Measurements from ENCODE around the gene LDLRAD3.

LDLRAD3 gene

GRCh38 chr11:35995681-35996271 is 51.9 kb downstream of the LDLRAD3 start:
- TF ChIP-seq CTCF (IDR thresholded peaks at IDR 0.05; ENCODE audit: low read length, missing control alignments), result no peak
- no peak overlapping the region for H3K4me3 ChIP-seq (replicated peaks; ENCODE audit: low read depth, low read length)
- DNase-seq (ENCODE audit: low read depth), result no peak

- DNase-seq (ENCODE audit: low read depth), result no peak
- TF ChIP-seq CTCF (IDR thresholded peaks at IDR 0.05; ENCODE audit: low read length, missing control alignments), result no peak
- no peak overlapping the region for H3K4me3 ChIP-seq (replicated peaks; ENCODE audit: low read depth, low read length)
These were observed 54.1 kb downstream of the LDLRAD3 start for GRCh38 chr11:35997902-35998520.

GRCh38 chr11:35998634-35999033 is 54.8 kb downstream of the LDLRAD3 start:
- no peak overlapping the region for H3K4me3 ChIP-seq (replicated peaks; ENCODE audit: low read depth, low read length)
- no peak for DNase-seq (ENCODE audit: low read depth)
- no peak for TF ChIP-seq CTCF (IDR thresholded peaks at IDR 0.05; ENCODE audit: low read length, missing control alignments)

GRCh38 chr11:36000616-36001190 is 56.8 kb downstream of the LDLRAD3 start:
- DNase-seq (ENCODE audit: low read depth), result no peak
- no peak overlapping the region for H3K4me3 ChIP-seq (replicated peaks; ENCODE audit: low read depth, low read length)

GRCh38 chr11:36002196-36002595 is 58.3 kb downstream of the LDLRAD3 start:
- peak; percentile 32 for DNase-seq (ENCODE audit: low read depth)
- no peak overlapping the region for H3K4me3 ChIP-seq (replicated peaks; ENCODE audit: low read depth, low read length)
- TF ChIP-seq CTCF (IDR thresholded peaks at IDR 0.05; ENCODE audit: low read length, missing control alignments), result no peak

More at GRCh38 chr11:36000616-36001190, 56.8 kb downstream of the LDLRAD3 start:
- TF ChIP-seq CTCF (IDR thresholded peaks at IDR 0.05; ENCODE audit: low read length, missing control alignments), result no peak

GRCh38 chr11:36002796-36003195 is 58.9 kb downstream of the LDLRAD3 start:
- no peak overlapping the region for H3K4me3 ChIP-seq (replicated peaks; ENCODE audit: low read depth, low read length)
- TF ChIP-seq CTCF (IDR thresholded peaks at IDR 0.05; ENCODE audit: low read length, missing control alignments), result no peak
- DNase-seq (ENCODE audit: low read depth), result no peak

Data from fibroblast of pulmonary artery (primary cell).